HepG2 (cell line): ENCODE measurements around the gene MRPL50. TPM values are rescaled to one million over a fixed set of nuclear protein-coding genes. Genes with fewer than 3 reads are reported as not detected.

Source experiments
- ATAC-seq: fragments of 200-7000 bp; cut with Tn5 transposase; 3 replicates; pipeline ENCODE4 v1.9.1; 2020; ENCODE audit warnings: mild to moderate bottlenecking, moderate library complexity
- BruUV-seq: library from RNA; stranded (reverse); fragments of 400-500 nt; replicated peaks from 2 replicates; lab custom pipeline; 2021; lab: Mats Ljungman, UMichigan
- CTCF ChIA-PET: fragments of 300-600 bp; formaldehyde crosslinking; extraction: SDS; loops from one replicate; lab custom pipeline; 2021; ENCODE audit warnings: low total read pairs, inconsistent platforms, low intra/inter-chr PET ratio; lab: Yijun Ruan, JAX
- POLR2A ChIA-PET: fragments of 350-600 bp; sonication (Branson Sonifier 250); formaldehyde crosslinking; loops from one replicate; lab custom pipeline; 2020; ENCODE audit warnings: antibody characterized with exemption, inconsistent platforms; lab: Yijun Ruan, JAX
- DNase-seq: peaks from one replicate; pipeline ENCODE4 v3.0.0-alpha.2; 2015; ENCODE audit warnings: low spot score
- FAIRE-seq: peaks from 3 replicates; lab custom pipeline; 2011; peaks lifted over from hg19 to GRCh38; lab: Jason Lieb, UNC
- H2AFZ ChIP-seq: one replicate; pipeline ENCODE4 v1.6.1; 2011; ENCODE audit warnings: low read length, inconsistent platforms
- H3K27ac ChIP-seq: fragments of 300-600 bp; 3 replicates; pipeline ENCODE4 v1.8.0; 2011; ENCODE audit warnings: mixed run types, mild to moderate bottlenecking, mixed read lengths, low read length, inconsistent platforms; ENCODE audit not compliant: insufficient read depth; ENCODE audit errors: extremely low read length
- H3K27me3 ChIP-seq, 2 experiments: fragments of 200-600 bp in 1 of 2; 2 replicates in 1 of 2; 3 replicates in 1 of 2; pipeline versions ENCODE4 v1.6.0 to v1.8.0; 2011; ENCODE audit warnings: low read length in 2 of 2, mild to moderate bottlenecking in 2 of 2, moderate library complexity in 2 of 2, inconsistent platforms in 1 of 2; ENCODE audit not compliant: insufficient read depth in 2 of 2, control insufficient read depth in 1 of 2
- H3K36me3 ChIP-seq, 2 experiments: fragments of 200-600 bp in 1 of 2; replicated peaks in 1 of 2; 2 replicates in 1 of 2; 3 replicates in 1 of 2; pipeline versions ENCODE4 v1.5.1 to v1.8.0; 2011; ENCODE audit warnings: low read length in 2 of 2, inconsistent platforms in 1 of 2; ENCODE audit not compliant: insufficient read depth in 2 of 2, control insufficient read depth in 1 of 2
- H3K4me1 ChIP-seq: 2 replicates; pipeline ENCODE4 v1.5.1; 2012; ENCODE audit warnings: low read length, inconsistent platforms; ENCODE audit not compliant: insufficient read depth
- H3K4me2 ChIP-seq: 2 replicates; pipeline ENCODE4 v1.6.0; 2011; ENCODE audit warnings: low read depth, low read length, inconsistent platforms
- H3K4me3 ChIP-seq, 3 experiments: fragments of 200-600 bp in 1 of 3; sonication (generic), shearing (Covaris generic) in 1 of 3; replicated peaks in 1 of 3; 2 replicates each; pipeline ENCODE4 v1.5.1; 2011 to 2016; ENCODE audit warnings: low read length in 3 of 3, inconsistent platforms in 2 of 3, low read depth in 2 of 3, mild to moderate bottlenecking in 2 of 3, control low read depth in 1 of 3, mixed read lengths in 1 of 3; ENCODE audit not compliant: insufficient read depth in 1 of 3
- H3K79me2 ChIP-seq: one replicate; pipeline ENCODE4 v1.6.1; 2011; ENCODE audit warnings: low read length, inconsistent platforms; ENCODE audit not compliant: insufficient read depth
- H3K9ac ChIP-seq: 2 replicates; pipeline ENCODE4 v1.6.0; 2011; ENCODE audit warnings: mild to moderate bottlenecking, low read depth, low read length, inconsistent platforms; ENCODE audit not compliant: insufficient read depth
- H3K9me3 ChIP-seq: 2 replicates; pipeline ENCODE4 v1.5.1; 2012; ENCODE audit warnings: mild to moderate bottlenecking, low read length
- H4K20me1 ChIP-seq: 2 replicates; pipeline ENCODE4 v1.6.0; 2011; ENCODE audit warnings: inconsistent platforms, mild to moderate bottlenecking, low read length, moderate library complexity; ENCODE audit not compliant: insufficient read depth
- ZNF550 ChIP-seq: sonication (generic); formaldehyde crosslinking; IDR thresholded peaks from 2 replicates; pipeline ENCODE4 v1.4.0; 2020; ENCODE audit warnings: mild to moderate bottlenecking, missing genetic modification reagents, borderline replicate concordance
- WGBS: methylation state at CpG from one replicate; pipeline ENCODE4 v1.1.6; 2017; ENCODE audit warnings: low lambda C conversion rate; 5-methylcytosine and 5-hydroxymethylcytosine counted together
- in situ Hi-C: cut with HindIII; loops from 2 replicates; pipeline ENCODE4 v1.10.0; 2017; ENCODE audit warnings: low pct_unique_long_range_greater_than_20kb; ENCODE audit not compliant: extremely low pct_ligation_motif_present
- intact Hi-C: fragments of 100-400 bp; cut with micrococcal nuclease; formaldehyde crosslinking; loops from one replicate; pipeline ENCODE4 v1.10.0; 2022; ENCODE audit not compliant: unreplicated experiment
- polyA plus RNA-seq, 8 experiments: library from polyadenylated mRNA; depleted of rRNA in 3 of 8; stranded (reverse) in 7 of 8; unstranded in 1 of 8; fragments of >200 nt; fragmentation: Illumina TruSeq in 4 of 8; extraction: Trizol in 4 of 8; gene quantifications; 2 replicates each; pipeline versions ENCODE4 v1.2.1 to v1.2.3, GENCODE V29; 2011 to 2016; ENCODE audit warnings: low read depth in 4 of 8, missing spikeins in 1 of 8, mixed read lengths in 1 of 8; ENCODE audit not compliant: insufficient read depth in 1 of 8
- total RNA-seq, 5 experiments: library from RNA; depleted of rRNA; stranded (reverse); fragments of >200 nt; fragmentation: Illumina TruSeq; extraction: Trizol; gene quantifications; 2 replicates each; pipeline ENCODE4 v1.2.3, GENCODE V29; 2016; ENCODE audit warnings: low read depth in 1 of 5
- TF ChIP-seq, protein P1 (sequence below): sonication (generic); formaldehyde crosslinking; IDR thresholded peaks from 2 replicates; pipeline ENCODE4 v1.5.1; 2020; ENCODE audit warnings: mild to moderate bottlenecking, missing genetic modification reagents, moderate library complexity

Gene MRPL50
- total and polyA plus RNA-seq, 2 of the 13 experiments (the other 11 are each of a cell fraction or from before 2014, with no cell fraction given), result 37.1 to 70.0 TPM

DNA sequence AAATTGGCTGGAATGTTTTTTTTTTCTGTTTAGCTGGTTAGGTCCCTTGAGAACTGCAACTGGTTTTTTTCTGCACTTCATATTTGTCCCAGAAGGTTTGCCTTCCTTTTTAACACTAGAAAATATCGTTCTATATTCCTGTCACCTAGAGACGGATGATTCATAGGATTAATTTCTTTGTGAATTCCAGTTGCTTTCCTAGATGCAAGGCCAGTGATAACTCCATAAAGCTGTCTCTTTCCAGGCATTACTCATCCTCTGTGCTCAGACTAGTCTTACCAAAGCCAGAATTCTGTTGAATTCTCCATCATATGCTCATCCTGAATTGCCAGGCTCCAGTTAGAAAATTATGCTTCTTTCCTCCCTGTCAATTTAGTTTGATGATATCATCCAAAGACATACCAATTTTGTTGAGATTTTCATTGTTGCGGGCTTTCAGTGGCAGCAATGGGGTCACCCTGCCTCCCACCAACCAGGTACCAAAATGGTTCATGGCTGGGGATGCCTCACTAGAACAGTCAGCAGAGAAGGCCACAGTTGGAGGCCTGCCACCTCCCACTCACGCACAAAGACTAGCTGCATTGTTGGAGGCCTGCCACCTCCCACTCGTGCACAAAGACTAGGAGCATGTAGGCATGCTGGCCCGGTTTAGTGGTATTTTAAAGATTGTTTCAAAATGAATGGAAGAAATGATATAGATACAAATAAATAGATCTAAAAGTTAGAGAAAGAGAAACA, 22.1 kb downstream of the MRPL50 start:
- no peak overlapping the region for H2AFZ ChIP-seq
- H3K4me1 ChIP-seq, result peaks cover 29% of the 10 kb centered on the region
- in situ Hi-C loops, result no loop called here
- H3K4me2 ChIP-seq, result no peak overlapping the region
- BruUV-seq, result no TSS peak
- DNase-seq, result no peak
- CTCF ChIA-PET, result no interaction called here
- no peak overlapping the region for H3K4me3 ChIP-seq
- H3K27ac ChIP-seq, result no peak overlapping the region
- H3K36me3 ChIP-seq, result no peaks in the 10 kb centered on the region
- TF ChIP-seq, protein P1, sequence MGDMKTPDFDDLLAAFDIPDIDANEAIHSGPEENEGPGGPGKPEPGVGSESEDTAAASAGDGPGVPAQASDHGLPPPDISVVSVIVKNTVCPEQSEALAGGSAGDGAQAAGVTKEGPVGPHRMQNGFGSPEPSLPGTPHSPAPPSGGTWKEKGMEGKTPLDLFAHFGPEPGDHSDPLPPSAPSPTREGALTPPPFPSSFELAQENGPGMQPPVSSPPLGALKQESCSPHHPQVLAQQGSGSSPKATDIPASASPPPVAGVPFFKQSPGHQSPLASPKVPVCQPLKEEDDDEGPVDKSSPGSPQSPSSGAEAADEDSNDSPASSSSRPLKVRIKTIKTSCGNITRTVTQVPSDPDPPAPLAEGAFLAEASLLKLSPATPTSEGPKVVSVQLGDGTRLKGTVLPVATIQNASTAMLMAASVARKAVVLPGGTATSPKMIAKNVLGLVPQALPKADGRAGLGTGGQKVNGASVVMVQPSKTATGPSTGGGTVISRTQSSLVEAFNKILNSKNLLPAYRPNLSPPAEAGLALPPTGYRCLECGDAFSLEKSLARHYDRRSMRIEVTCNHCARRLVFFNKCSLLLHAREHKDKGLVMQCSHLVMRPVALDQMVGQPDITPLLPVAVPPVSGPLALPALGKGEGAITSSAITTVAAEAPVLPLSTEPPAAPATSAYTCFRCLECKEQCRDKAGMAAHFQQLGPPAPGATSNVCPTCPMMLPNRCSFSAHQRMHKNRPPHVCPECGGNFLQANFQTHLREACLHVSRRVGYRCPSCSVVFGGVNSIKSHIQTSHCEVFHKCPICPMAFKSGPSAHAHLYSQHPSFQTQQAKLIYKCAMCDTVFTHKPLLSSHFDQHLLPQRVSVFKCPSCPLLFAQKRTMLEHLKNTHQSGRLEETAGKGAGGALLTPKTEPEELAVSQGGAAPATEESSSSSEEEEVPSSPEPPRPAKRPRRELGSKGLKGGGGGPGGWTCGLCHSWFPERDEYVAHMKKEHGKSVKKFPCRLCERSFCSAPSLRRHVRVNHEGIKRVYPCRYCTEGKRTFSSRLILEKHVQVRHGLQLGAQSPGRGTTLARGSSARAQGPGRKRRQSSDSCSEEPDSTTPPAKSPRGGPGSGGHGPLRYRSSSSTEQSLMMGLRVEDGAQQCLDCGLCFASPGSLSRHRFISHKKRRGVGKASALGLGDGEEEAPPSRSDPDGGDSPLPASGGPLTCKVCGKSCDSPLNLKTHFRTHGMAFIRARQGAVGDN, result 0 out of 2 replicates have a peak, but pooled peaks have one; percentile 10
- no peak for TF ChIP-seq ZNF550 (CRISPR knock-in tag)
- TF ChIP-seq, all 625 proteins: peak for 1
- Histone ChIP-seq H3K79me2 (no peaks in the 10 kb centered on the region), H3K9ac (no peak overlapping the region), H4K20me1 (no peaks in the 10 kb centered on the region), H3K27me3 (no peaks in the 10 kb centered on the region), H3K9me3 (no peaks in the 10 kb centered on the region)
- intact Hi-C loops, result no loop called here
- FAIRE-seq (no peak), ATAC-seq (no peak)
- POLR2A ChIA-PET, result interaction anchor here (1.3 kb wide), 1 partner anchor 10 kb away, joined by 3 read pairs; no protein-coding TSS in a partner anchor
- WGBS, result 95% methylated on average over 6 of the region's 6 CpGs
